ENCODE results near the gene ANKZF1.

ANKZF1 gene

DNA sequence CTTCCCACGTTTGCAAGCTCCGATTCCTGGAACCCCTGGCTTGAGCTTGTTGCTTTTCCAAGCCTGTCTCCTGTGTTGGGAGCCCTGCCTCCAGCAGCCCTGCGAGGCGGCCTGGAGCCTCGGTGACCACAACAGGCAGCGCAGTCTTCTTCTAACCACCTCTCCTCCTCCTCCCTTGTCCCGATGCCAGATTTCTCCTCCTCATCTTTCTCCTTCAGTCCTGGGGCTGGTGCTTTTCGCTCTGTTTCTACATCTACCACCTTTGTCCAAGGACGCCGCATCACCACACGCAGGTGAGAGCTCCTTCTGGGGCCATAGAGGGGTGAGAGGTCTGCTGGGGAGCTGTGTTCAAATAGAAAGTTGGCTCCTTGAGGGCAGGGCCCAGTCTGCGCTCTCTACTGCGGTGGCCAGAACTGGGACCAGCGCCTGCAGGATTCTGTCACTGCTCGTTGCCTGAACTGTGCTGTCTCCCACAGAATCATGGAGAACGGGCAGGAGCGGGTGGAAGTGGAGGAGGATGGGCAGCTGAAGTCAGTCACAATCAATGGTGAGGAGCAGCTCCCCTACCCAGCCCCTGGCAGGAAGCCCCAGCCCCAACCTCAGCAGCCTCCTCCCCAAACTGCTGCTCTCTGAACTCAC lies 53.5 kb downstream of the ANKZF1 start:
- no peak for DNase-seq (ENCODE audit: low spot score)

DNA sequence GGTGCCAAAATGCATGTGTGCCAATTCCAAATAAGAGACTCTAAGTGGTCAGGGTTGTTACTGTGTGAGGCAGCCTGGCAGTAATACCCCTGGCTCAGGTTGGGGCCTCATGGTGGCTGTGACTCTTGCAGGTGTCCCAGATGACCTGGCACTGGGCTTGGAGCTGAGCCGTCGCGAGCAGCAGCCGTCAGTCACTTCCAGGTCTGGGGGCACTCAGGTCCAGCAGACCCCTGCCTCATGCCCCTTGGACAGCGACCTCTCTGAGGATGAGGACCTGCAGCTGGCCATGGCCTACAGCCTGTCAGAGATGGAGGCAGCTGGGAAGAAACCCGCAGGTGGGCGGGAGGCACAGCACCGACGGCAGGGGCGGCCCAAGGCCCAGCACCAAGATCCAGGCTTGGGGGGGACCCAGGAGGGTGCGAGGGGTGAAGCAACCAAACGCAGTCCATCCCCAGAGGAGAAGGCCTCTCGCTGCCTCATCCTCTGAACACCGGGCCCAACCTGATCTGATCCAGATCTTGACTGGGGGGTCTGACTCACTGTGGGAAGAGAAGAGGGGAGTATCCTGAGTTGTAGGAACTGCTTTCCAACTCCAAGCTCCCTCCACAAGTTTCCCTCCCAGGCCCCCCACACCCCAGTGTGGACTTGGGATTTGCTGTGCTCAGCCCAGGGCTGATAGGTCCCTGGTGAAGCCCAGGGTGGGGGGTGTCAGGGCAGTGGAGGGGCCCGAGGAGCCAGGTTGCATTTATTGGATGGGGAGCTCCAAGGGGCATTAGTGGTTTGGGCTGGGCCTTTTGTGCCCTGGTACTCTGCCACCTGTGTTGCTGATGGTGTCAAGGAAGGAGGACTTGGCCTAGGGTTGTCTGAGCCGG lies 55.1 kb downstream of the ANKZF1 start:
- DNase-seq (ENCODE audit: low spot score), result no peak

DNA sequence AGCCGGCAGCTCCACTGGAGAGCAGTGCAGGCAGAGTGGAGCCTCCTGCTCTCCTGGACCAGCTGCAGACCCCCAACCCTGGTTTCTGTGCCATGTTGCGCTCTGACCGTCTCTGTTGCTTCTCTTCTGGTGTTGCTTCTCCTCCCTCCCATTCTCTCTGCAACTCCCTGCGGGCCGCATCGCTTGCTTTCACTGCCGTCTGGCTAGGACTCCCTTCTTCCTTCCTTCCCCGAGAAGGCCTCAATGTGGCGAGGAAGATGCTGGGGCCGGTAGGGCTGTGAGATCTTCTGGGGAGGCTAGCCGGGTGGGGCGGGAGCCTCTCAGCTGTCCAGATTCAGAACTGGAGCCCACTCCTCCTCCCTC lies 55.7 kb downstream of the ANKZF1 start:
- DNase-seq (ENCODE audit: low spot score), result no peak

DNA sequence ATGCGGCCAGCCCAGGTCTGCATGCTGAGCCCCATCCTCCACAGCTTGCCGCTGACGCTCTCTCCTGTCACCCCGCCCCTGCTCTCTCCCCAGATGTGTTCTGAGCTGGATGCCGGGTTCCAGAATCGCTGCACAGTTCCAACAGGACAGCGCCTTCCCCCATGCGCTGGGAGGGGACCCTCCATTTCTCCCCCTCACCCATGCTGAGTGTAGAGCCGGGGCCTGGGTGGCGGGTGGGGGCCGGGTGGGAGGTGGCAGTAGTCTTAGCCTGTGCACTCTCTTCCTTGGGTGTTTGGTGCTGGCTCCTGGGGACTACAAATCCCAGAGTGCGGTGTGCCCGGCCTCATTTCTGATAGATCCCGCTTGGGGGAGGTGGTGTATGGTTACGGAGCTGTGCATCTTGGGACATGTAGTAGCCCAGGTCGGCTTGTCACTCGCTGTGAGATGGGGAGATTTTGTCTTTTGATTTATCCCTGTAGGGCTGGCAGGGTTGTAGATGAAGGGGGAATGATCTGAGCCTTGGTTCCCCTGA lies 56.4 kb downstream of the ANKZF1 start:
- DNase-seq (ENCODE audit: low spot score), result no peak

All from LoVo (cell line).